ENCODE results near the gene C20orf173. TPM values are rescaled to one million over a fixed set of nuclear protein-coding genes. Genes with fewer than 3 reads are reported as not detected.

The C20orf173 gene
- total and polyA plus RNA-seq, 10 donors: not detected

DNA sequence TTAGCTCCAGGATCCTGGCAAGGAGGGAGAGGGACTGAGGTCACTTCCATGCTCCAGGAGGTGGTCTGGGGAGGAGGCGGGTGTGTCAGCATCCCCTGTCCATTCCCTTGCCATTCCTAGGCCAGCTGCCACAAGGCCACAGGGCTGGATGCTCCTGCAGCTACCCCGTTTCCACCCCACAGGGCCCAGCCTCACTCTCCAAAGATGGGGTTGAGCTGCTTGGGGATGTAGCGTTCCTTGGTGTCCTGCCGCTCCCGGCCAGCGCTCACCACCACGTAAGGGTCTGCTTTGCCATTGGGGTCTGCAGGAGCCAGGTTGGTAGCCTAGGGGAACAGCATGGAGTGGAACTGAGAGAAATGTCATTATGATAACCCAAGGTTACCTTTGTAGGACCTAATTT is 35.5 kb upstream of the C20orf173 start:
- Histone ChIP-seq H3K4me1 (no peaks in the 10 kb centered on the region), H3K4me3 (no peak overlapping the region), H3K27me3 (replicated peaks in 1 of 7) (no peaks in the 10 kb centered on the region), H3K9me3 (no peaks in the 10 kb centered on the region), H3K36me3 (no peaks in the 10 kb centered on the region), H3K27ac (no peak overlapping the region)
- DNase-seq: peak; percentile 55
- TF ChIP-seq POLR2AphosphoS5 (IDR thresholded peaks at IDR 0.05) (no peak), POLR2A (IDR thresholded peaks at IDR 0.05) (no peak)
- TF ChIP-seq, protein P1, sequence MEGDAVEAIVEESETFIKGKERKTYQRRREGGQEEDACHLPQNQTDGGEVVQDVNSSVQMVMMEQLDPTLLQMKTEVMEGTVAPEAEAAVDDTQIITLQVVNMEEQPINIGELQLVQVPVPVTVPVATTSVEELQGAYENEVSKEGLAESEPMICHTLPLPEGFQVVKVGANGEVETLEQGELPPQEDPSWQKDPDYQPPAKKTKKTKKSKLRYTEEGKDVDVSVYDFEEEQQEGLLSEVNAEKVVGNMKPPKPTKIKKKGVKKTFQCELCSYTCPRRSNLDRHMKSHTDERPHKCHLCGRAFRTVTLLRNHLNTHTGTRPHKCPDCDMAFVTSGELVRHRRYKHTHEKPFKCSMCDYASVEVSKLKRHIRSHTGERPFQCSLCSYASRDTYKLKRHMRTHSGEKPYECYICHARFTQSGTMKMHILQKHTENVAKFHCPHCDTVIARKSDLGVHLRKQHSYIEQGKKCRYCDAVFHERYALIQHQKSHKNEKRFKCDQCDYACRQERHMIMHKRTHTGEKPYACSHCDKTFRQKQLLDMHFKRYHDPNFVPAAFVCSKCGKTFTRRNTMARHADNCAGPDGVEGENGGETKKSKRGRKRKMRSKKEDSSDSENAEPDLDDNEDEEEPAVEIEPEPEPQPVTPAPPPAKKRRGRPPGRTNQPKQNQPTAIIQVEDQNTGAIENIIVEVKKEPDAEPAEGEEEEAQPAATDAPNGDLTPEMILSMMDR (IDR thresholded peaks at IDR 0.05 in 8 of 11, conservative IDR thresholded peaks at IDR 0.05 in 3 of 11): no peak
- 93 to 96% (median 94%) methylated on average over 6 to 7 of the region's 7 CpGs for WGBS, 5 donors
- intact Hi-C loops (cut with DNase I; ENCODE audit: low total_unique reads): no loop called here

DNA sequence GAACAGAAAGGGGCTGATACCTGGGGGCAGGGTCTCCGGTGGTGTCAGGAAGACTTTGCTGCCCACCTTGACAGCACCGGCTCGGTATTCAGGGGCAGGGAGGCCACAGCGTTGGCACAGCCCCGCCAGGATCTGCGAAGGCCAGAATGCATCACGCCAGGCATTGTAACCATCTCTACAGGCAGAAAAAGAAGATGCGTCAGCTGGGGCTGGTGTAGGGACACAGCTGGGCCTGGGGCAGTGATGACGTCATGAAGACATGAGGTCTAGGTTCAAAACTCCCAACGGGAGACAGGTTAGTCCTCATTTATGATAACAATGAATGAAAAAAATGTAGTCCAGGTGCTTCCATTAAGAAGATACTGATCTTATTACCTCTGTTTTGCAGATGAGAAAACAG is 34.4 kb upstream of the C20orf173 start:
- Histone ChIP-seq H3K9me3 (no peaks in the 10 kb centered on the region), H3K27me3 (replicated peaks in 1 of 7) (no peaks in the 10 kb centered on the region), H3K36me3 (peaks cover 0 to 10% (median 0%) of the 10 kb centered on the region in 6 donors), H3K4me3 (no peak overlapping the region), H3K27ac (no peak overlapping the region), H3K4me1 (no peaks in the 10 kb centered on the region)
- intact Hi-C loops (cut with DNase I; ENCODE audit: low total_unique reads): no loop called here
- TF ChIP-seq POLR2A (IDR thresholded peaks at IDR 0.05) (no peak), POLR2AphosphoS5 (IDR thresholded peaks at IDR 0.05) (no peak)
- TF ChIP-seq, protein P1 (IDR thresholded peaks at IDR 0.05 in 8 of 11, conservative IDR thresholded peaks at IDR 0.05 in 3 of 11): no peak
- 89 to 95% (median 92%) methylated on average over 10 of the region's 10 CpGs for WGBS, 5 donors
- DNase-seq: peak; percentile 15

DNA sequence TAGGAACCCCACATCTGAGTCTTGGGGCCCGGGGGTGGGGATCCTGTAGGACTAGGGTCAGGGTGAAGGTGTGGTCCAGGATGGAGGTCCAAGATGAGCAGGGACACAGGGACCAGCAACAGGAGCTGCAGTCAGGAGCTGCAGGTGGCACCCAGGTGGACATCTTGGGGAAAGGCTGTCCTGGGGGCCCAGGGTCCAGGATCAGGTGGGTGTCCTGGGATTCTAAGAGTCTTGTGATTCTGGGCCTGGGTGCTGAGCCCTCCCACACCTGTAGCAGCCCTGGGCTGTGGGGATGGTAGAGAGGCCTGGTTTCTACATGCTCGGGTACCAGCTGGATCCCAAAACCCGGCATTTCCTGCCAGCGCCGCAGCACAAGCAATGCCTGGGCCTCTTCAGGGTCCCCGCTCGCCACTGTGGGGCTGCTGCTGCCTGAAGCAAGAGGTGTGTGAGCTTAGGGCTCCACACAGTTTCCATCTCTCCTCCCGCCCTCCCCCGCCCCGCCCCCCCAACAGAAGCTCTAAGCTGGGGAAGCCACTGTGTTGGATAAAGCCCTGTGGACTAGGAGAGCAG is 33.2 kb upstream of the C20orf173 start:
- TF ChIP-seq, protein P1 (IDR thresholded peaks at IDR 0.05 in 8 of 11, conservative IDR thresholded peaks at IDR 0.05 in 3 of 11): no peak
- TF ChIP-seq POLR2A (IDR thresholded peaks at IDR 0.05) (no peak), POLR2AphosphoS5 (IDR thresholded peaks at IDR 0.05) (no peak)
- Histone ChIP-seq H3K4me1 (no peaks in the 10 kb centered on the region), H3K27me3 (replicated peaks in 1 of 7) (no peaks in the 10 kb centered on the region), H3K36me3 (peaks cover 0 to 22% (median 4%) of the 10 kb centered on the region in 6 donors), H3K4me3 (no peak overlapping the region), H3K27ac (no peak overlapping the region), H3K9me3 (no peaks in the 10 kb centered on the region)
- intact Hi-C loops (cut with DNase I; ENCODE audit: low total_unique reads): no loop called here
- no peak for DNase-seq
- 79 to 86% (median 82%) methylated on average over 7 to 10 of the region's 10 CpGs for WGBS, 5 donors

DNA sequence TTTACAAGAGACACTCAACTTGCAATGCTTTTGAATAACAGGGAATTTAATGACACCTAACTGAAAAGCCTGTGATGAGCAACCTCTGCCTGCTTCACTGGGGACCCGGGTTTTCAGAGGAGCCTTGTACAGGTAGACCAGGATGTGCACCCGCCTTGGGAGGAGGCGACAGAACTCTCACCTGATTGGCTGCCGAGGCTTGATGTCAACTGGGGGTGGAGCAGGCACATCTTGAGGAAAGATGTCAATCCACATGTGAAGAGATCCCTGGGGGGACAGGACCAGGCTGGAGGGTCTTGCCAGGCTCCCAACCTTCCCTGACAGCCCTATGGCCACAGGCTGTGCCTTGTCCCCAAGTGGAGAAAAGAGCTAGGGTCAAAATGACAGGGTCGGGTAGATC is 32.2 kb upstream of the C20orf173 start:
- 57 to 74% (median 67%) methylated on average over 5 of the region's 5 CpGs for WGBS, 5 donors
- no peaks in the 10 kb centered on the region for H3K4me1 ChIP-seq
- H3K27me3 ChIP-seq (replicated peaks in 1 of 7): no peaks in the 10 kb centered on the region
- no peak for TF ChIP-seq POLR2AphosphoS5 (IDR thresholded peaks at IDR 0.05)
- TF ChIP-seq POLR2A (IDR thresholded peaks at IDR 0.05): no peak
- TF ChIP-seq, protein P1 (IDR thresholded peaks at IDR 0.05 in 8 of 11, conservative IDR thresholded peaks at IDR 0.05 in 3 of 11): no peak
- H3K27ac ChIP-seq: no peak overlapping the region
- intact Hi-C loops (cut with DNase I; ENCODE audit: low total_unique reads): no loop called here
- peaks cover 0 to 31% (median 13%) of the 10 kb centered on the region in 6 donors for H3K36me3 ChIP-seq
- H3K4me3 ChIP-seq: no peak overlapping the region
- no peaks in the 10 kb centered on the region for H3K9me3 ChIP-seq
- DNase-seq: no peak

Measured in spleen (tissue), 11 donors.